Astrocyte (in vitro differentiated cells and primary cell): ENCODE measurements around the gene OR2T5. TPM values are rescaled to one million over a fixed set of nuclear protein-coding genes. Genes with fewer than 3 reads are reported as not detected.
"Not testable (repeated sequence)": the region's sequence is repeated elsewhere in the genome, so short reads cannot be mapped to it uniquely, and the experiment has no call there.

Experiments used
- DNase-seq: peaks from one replicate; pipeline ENCODE4 v3.0.0-alpha.2; 2010; ENCODE audit warnings: low read depth
- FAIRE-seq: peaks from 2 replicates; lab custom pipeline; 2011; peaks lifted over from hg19 to GRCh38; lab: Jason Lieb, UNC
- H2AFZ ChIP-seq: 2 replicates; pipeline ENCODE4 v1.6.0; 2012; ENCODE audit warnings: low read depth, low read length, inconsistent platforms
- H3K27ac ChIP-seq: 2 replicates; pipeline ENCODE4 v1.5.1; 2011; ENCODE audit warnings: low read depth, low read length, inconsistent platforms
- H3K27me3 ChIP-seq: 2 replicates; pipeline ENCODE4 v1.6.0; 2011; ENCODE audit warnings: low read length, inconsistent platforms; ENCODE audit not compliant: insufficient read depth
- H3K36me3 ChIP-seq: 2 replicates; pipeline ENCODE4 v1.5.1; 2011; ENCODE audit warnings: low read length, inconsistent platforms; ENCODE audit not compliant: insufficient read depth
- H3K4me1 ChIP-seq: 2 replicates; pipeline ENCODE4 v1.5.1; 2011; ENCODE audit warnings: low read length, inconsistent platforms; ENCODE audit not compliant: insufficient read depth
- H3K4me2 ChIP-seq: 2 replicates; pipeline ENCODE4 v1.6.0; 2012; ENCODE audit warnings: low read length, inconsistent platforms
- H3K4me3 ChIP-seq: 2 replicates; pipeline ENCODE4 v1.5.1; 2011; ENCODE audit warnings: low read depth, mild to moderate bottlenecking, low read length, inconsistent platforms; ENCODE audit not compliant: insufficient read depth
- H3K79me2 ChIP-seq: 2 replicates; pipeline ENCODE4 v1.6.0; 2012; ENCODE audit warnings: mild to moderate bottlenecking, low read length, inconsistent platforms; ENCODE audit not compliant: insufficient read depth
- H3K9ac ChIP-seq: 2 replicates; pipeline ENCODE4 v1.6.0; 2012; ENCODE audit warnings: mild to moderate bottlenecking, low read length, inconsistent platforms
- H3K9me3 ChIP-seq: 2 replicates; pipeline ENCODE4 v1.5.1; 2012; ENCODE audit warnings: low read depth, mild to moderate bottlenecking, low read length, inconsistent platforms; ENCODE audit not compliant: insufficient read depth
- H4K20me1 ChIP-seq: 2 replicates; pipeline ENCODE4 v1.6.0; 2012; ENCODE audit warnings: low read length, inconsistent platforms; ENCODE audit not compliant: insufficient read depth
- H3K27ac Mint-ChIP-seq: one replicate; pipeline ENCODE4 v1.8.0; 2021; ENCODE audit warnings: mild to moderate bottlenecking, mixed read lengths; ENCODE audit not compliant: unreplicated experiment
- H3K27me3 Mint-ChIP-seq: one replicate; pipeline ENCODE4 v1.8.0; 2021; ENCODE audit warnings: low read depth, mixed read lengths; ENCODE audit not compliant: unreplicated experiment
- H3K36me3 Mint-ChIP-seq: one replicate; pipeline ENCODE4 v1.8.0; 2021; ENCODE audit warnings: low read depth, mixed read lengths; ENCODE audit not compliant: unreplicated experiment
- H3K4me1 Mint-ChIP-seq: one replicate; pipeline ENCODE4 v1.8.0; 2021; ENCODE audit warnings: low read depth, mixed read lengths; ENCODE audit not compliant: unreplicated experiment
- H3K4me3 Mint-ChIP-seq: one replicate; pipeline ENCODE4 v1.8.0; 2021; ENCODE audit warnings: mild to moderate bottlenecking, moderate library complexity, mixed read lengths; ENCODE audit not compliant: unreplicated experiment
- H3K9me3 Mint-ChIP-seq: one replicate; pipeline ENCODE4 v1.8.0; 2021; ENCODE audit warnings: mild to moderate bottlenecking, mixed read lengths; ENCODE audit not compliant: unreplicated experiment
- total RNA-seq: library from RNA; stranded (reverse); gene quantifications from 2 replicates; pipeline ENCODE4 v1.2.1, GENCODE V29; 2021

Gene OR2T5
- total RNA-seq, 1 donor from 2014 or later: not detected

- not testable (repeated sequence) for H3K9me3 ChIP-seq, DNase-seq, H3K4me2 ChIP-seq, H3K4me3 Mint-ChIP-seq, H2AFZ ChIP-seq, H3K27me3 Mint-ChIP-seq, H3K9me3 Mint-ChIP-seq, H3K79me2 ChIP-seq, H4K20me1 ChIP-seq, H3K27ac ChIP-seq, H3K4me3 ChIP-seq, H3K4me1 ChIP-seq, H3K9ac ChIP-seq, H3K36me3 ChIP-seq, H3K27me3 ChIP-seq, H3K27ac Mint-ChIP-seq, H3K36me3 Mint-ChIP-seq, H3K4me1 Mint-ChIP-seq, FAIRE-seq
Observed at GRCh38 chr1:248481686-248482579, 6.5 kb upstream of the OR2T5 start.

GRCh38 chr1:248496661-248497060 is 8.3 kb downstream of the OR2T5 start:
- not testable (repeated sequence) for H4K20me1 ChIP-seq, H3K4me1 Mint-ChIP-seq, FAIRE-seq, H3K9ac ChIP-seq, H2AFZ ChIP-seq, H3K27me3 ChIP-seq, H3K36me3 ChIP-seq, H3K9me3 ChIP-seq, H3K27ac Mint-ChIP-seq, H3K4me3 ChIP-seq, H3K4me2 ChIP-seq, H3K9me3 Mint-ChIP-seq, H3K79me2 ChIP-seq, H3K27me3 Mint-ChIP-seq, H3K4me3 Mint-ChIP-seq, H3K4me1 ChIP-seq, H3K27ac ChIP-seq, H3K36me3 Mint-ChIP-seq, DNase-seq

GRCh38 chr1:248500305-248501035 is 12.1 kb downstream of the OR2T5 start:
- H3K4me1 Mint-ChIP-seq, H3K4me1 ChIP-seq, H3K9me3 Mint-ChIP-seq, H3K4me2 ChIP-seq, DNase-seq, H3K4me3 Mint-ChIP-seq, H3K27ac Mint-ChIP-seq, H3K4me3 ChIP-seq, H4K20me1 ChIP-seq, H3K36me3 ChIP-seq, H3K79me2 ChIP-seq, H3K27me3 ChIP-seq, H3K9me3 ChIP-seq, FAIRE-seq, H3K9ac ChIP-seq, H3K36me3 Mint-ChIP-seq, H2AFZ ChIP-seq, H3K27ac ChIP-seq, H3K27me3 Mint-ChIP-seq: not testable (repeated sequence)

- H3K9me3 ChIP-seq, H3K27ac ChIP-seq, H3K36me3 ChIP-seq, H3K27me3 ChIP-seq, FAIRE-seq, H3K4me1 ChIP-seq, H3K4me3 Mint-ChIP-seq, H3K27ac Mint-ChIP-seq, H3K4me3 ChIP-seq, H3K4me1 Mint-ChIP-seq, H3K9ac ChIP-seq, H4K20me1 ChIP-seq, H3K79me2 ChIP-seq, H2AFZ ChIP-seq, H3K27me3 Mint-ChIP-seq, H3K9me3 Mint-ChIP-seq, H3K4me2 ChIP-seq, H3K36me3 Mint-ChIP-seq, DNase-seq: not testable (repeated sequence)
Observed at GRCh38 chr1:248507773-248508172, 19.4 kb downstream of the OR2T5 start, which contains the start of gene OR2G6. OR2G6 (plus strand) TSS chr1:248508073; CDS start chr1:248521647, 13,574 bp downstream.

DNA sequence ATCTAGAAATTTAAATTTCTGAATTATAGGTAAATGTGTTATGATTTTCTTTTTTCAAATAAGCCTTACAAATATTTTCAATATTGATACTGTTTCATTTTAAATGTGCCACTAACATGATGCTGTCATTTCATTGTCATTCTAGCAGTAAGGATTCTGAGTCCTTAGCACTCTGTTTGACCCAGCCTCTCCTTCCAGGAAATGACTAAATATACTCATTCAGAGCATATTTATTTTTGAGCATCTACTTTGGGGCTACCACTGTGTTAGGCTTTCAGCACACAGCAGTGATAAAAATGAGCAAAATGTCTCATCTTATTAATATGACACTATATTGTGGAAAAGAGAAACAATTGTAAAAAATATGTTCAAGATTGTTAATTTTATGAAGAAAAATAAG is 21.8 kb downstream of the OR2T5 start:
- H3K9me3 Mint-ChIP-seq, H3K27ac ChIP-seq, H3K36me3 ChIP-seq, H3K9ac ChIP-seq, H3K4me3 ChIP-seq, H3K4me3 Mint-ChIP-seq, H3K4me2 ChIP-seq, H3K27ac Mint-ChIP-seq, H2AFZ ChIP-seq, H3K4me1 Mint-ChIP-seq, H3K36me3 Mint-ChIP-seq, H3K9me3 ChIP-seq, H3K4me1 ChIP-seq, H3K27me3 ChIP-seq, H3K27me3 Mint-ChIP-seq, H3K79me2 ChIP-seq, FAIRE-seq, DNase-seq, H4K20me1 ChIP-seq: not testable (repeated sequence)
